ENCODE data around the gene FGF9. TPM values are rescaled to one million over a fixed set of nuclear protein-coding genes. Genes with fewer than 3 reads are reported as not detected.

Gene FGF9
- total RNA-seq, 2 donors from 2014 or later, result 0.07 TPM; not detected in 1

- Mint-ChIP-seq H3K4me3 (no peak overlapping the region), H3K36me3 (ENCODE audit: low read depth) (no peaks in the 10 kb centered on the region), H3K27ac (no peak overlapping the region), H3K4me1 (peaks cover 14% of the 10 kb centered on the region), H3K9me3 (no peaks in the 10 kb centered on the region), H3K27me3 (ENCODE audit: insufficient read depth) (no peaks in the 10 kb centered on the region)
- TF ChIP-seq, protein P1, sequence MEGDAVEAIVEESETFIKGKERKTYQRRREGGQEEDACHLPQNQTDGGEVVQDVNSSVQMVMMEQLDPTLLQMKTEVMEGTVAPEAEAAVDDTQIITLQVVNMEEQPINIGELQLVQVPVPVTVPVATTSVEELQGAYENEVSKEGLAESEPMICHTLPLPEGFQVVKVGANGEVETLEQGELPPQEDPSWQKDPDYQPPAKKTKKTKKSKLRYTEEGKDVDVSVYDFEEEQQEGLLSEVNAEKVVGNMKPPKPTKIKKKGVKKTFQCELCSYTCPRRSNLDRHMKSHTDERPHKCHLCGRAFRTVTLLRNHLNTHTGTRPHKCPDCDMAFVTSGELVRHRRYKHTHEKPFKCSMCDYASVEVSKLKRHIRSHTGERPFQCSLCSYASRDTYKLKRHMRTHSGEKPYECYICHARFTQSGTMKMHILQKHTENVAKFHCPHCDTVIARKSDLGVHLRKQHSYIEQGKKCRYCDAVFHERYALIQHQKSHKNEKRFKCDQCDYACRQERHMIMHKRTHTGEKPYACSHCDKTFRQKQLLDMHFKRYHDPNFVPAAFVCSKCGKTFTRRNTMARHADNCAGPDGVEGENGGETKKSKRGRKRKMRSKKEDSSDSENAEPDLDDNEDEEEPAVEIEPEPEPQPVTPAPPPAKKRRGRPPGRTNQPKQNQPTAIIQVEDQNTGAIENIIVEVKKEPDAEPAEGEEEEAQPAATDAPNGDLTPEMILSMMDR (conservative IDR thresholded peaks at IDR 0.05), result no peak
- WGBS, 2 experiments (ENCODE audit: insufficient coverage in 1 of 2, insufficient read length in 1 of 2), result 88 to 100% methylated on average over 8 to 9 of the region's 10 CpGs
- no peaks in the 10 kb centered on the region for H3K27me3 ChIP-seq (ENCODE audit: control insufficient read depth, insufficient read depth, low read length, poor library complexity, severe bottlenecking)
- H3K4me1 ChIP-seq (ENCODE audit: control insufficient read depth, insufficient read depth, low read length), result no peaks in the 10 kb centered on the region
- no peaks in the 10 kb centered on the region for H3K9me3 ChIP-seq (ENCODE audit: control insufficient read depth, low read length)
- H3K27ac ChIP-seq (ENCODE audit: low read depth, low read length), result no peak overlapping the region
- H3K4me3 ChIP-seq (ENCODE audit: low read length), result no peak overlapping the region
- no peak for DNase-seq
- no peaks in the 10 kb centered on the region for H3K36me3 ChIP-seq (ENCODE audit: control insufficient read depth, insufficient read depth, low read length)
- H3K9ac ChIP-seq (ENCODE audit: extremely low read depth, low read length, poor library complexity, severe bottlenecking), result no peak overlapping the region
Measured at GRCh38 chr13:21701460-21701859, 30.6 kb downstream of the FGF9 start.

DNA sequence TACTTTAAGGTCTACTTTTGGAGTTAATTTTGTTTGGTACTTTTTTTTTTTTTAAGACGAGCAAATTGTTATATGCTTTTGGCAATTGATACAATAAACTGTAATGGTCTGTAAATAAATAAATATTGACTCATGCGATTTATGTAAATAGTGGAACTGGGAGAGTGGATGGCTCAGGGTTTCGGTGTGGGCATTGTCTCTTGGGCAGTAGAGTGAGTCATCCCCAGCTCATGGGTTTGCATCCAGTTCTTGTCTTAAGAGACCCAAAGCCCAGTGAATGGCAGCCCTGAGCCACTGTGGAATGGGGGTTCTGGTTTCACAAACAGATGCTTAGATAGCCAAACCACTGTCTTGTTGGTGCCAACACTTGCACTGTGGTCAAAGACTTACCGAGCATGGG is 33.0 kb downstream of the FGF9 start:
- DNase-seq, result no peak
- H3K4me1 ChIP-seq (ENCODE audit: control insufficient read depth, insufficient read depth, low read length), result no peaks in the 10 kb centered on the region
- Mint-ChIP-seq H3K27me3 (ENCODE audit: insufficient read depth) (no peaks in the 10 kb centered on the region), H3K36me3 (ENCODE audit: low read depth) (no peaks in the 10 kb centered on the region), H3K4me1 (peaks cover 12% of the 10 kb centered on the region), H3K27ac (no peak overlapping the region), H3K9me3 (no peaks in the 10 kb centered on the region), H3K4me3 (no peak overlapping the region)
- WGBS, 2 experiments (ENCODE audit: insufficient coverage in 1 of 2, insufficient read length in 1 of 2), result 89 to 90% methylated on average over 4 of the region's 4 CpGs
- no peaks in the 10 kb centered on the region for H3K9me3 ChIP-seq (ENCODE audit: control insufficient read depth, low read length)
- no peak overlapping the region for H3K4me3 ChIP-seq (ENCODE audit: low read length)
- no peak overlapping the region for H3K27ac ChIP-seq (ENCODE audit: low read depth, low read length)
- TF ChIP-seq, protein P1 (conservative IDR thresholded peaks at IDR 0.05), result no peak
- no peaks in the 10 kb centered on the region for H3K36me3 ChIP-seq (ENCODE audit: control insufficient read depth, insufficient read depth, low read length)
- no peaks in the 10 kb centered on the region for H3K27me3 ChIP-seq (ENCODE audit: control insufficient read depth, insufficient read depth, low read length, poor library complexity, severe bottlenecking)
- no peak overlapping the region for H3K9ac ChIP-seq (ENCODE audit: extremely low read depth, low read length, poor library complexity, severe bottlenecking)

- TF ChIP-seq, protein P1 (conservative IDR thresholded peaks at IDR 0.05), result no peak
- H3K4me1 Mint-ChIP-seq, result peaks cover 2% of the 10 kb centered on the region
- Histone ChIP-seq H3K36me3 (ENCODE audit: control insufficient read depth, insufficient read depth, low read length) (no peaks in the 10 kb centered on the region), H3K9ac (ENCODE audit: extremely low read depth, low read length, poor library complexity, severe bottlenecking) (no peak overlapping the region), H3K27me3 (ENCODE audit: control insufficient read depth, insufficient read depth, low read length, poor library complexity, severe bottlenecking) (no peaks in the 10 kb centered on the region), H3K9me3 (ENCODE audit: control insufficient read depth, low read length) (no peaks in the 10 kb centered on the region), H3K4me3 (ENCODE audit: low read length) (no peak overlapping the region), H3K4me1 (ENCODE audit: control insufficient read depth, insufficient read depth, low read length) (no peaks in the 10 kb centered on the region), H3K27ac (ENCODE audit: low read depth, low read length) (no peak overlapping the region)
- no peaks in the 10 kb centered on the region for H3K27me3 Mint-ChIP-seq (ENCODE audit: insufficient read depth)
- H3K27ac Mint-ChIP-seq, result no peak overlapping the region
- no peaks in the 10 kb centered on the region for H3K36me3 Mint-ChIP-seq (ENCODE audit: low read depth)
- DNase-seq, result no peak
- peaks cover 11% of the 10 kb centered on the region for H3K9me3 Mint-ChIP-seq
- 95 to 100% methylated on average over 1 to 3 of the region's 3 CpGs for WGBS, 2 experiments (ENCODE audit: insufficient coverage in 1 of 2, insufficient read length in 1 of 2)
- no peak overlapping the region for H3K4me3 Mint-ChIP-seq
Measured at GRCh38 chr13:21707586-21707985, 36.7 kb downstream of the FGF9 start.
